K562 (cell line): ENCODE results near the gene WASHC3. TPM values are rescaled to one million over a fixed set of nuclear protein-coding genes. Genes with fewer than 3 reads are reported as not detected.

Source experiments
- ATAC-seq: fragments of 200-7000 bp; cut with Tn5 transposase; 3 replicates; pipeline ENCODE4 v1.9.1; 2020; ENCODE audit warnings: moderate library complexity
- BruUV-seq: library from RNA; stranded (reverse); fragments of 400-500 nt; replicated peaks from 2 replicates; lab custom pipeline; 2021; lab: Mats Ljungman, UMichigan
- CTCF ChIA-PET: fragments of 300-600 bp; formaldehyde crosslinking; extraction: SDS; loops from one replicate; lab custom pipeline; 2021; ENCODE audit warnings: low intra/inter-chr PET ratio; lab: Yijun Ruan, JAX
- POLR2A ChIA-PET: fragments of 300-600, 350-650 bp; sonication (Branson Sonifier 250); formaldehyde crosslinking; extraction: SDS; loops from one replicate; lab custom pipeline; 2021; ENCODE audit warnings: antibody characterized with exemption, inconsistent platforms; lab: Yijun Ruan, JAX
- DNase-seq, 4 experiments: peaks; one replicate each; pipeline versions ENCODE4 v3.0.0 to v3.0.0-alpha.2; 2011 to 2018; ENCODE audit warnings: low spot score in 3 of 4, mixed read lengths in 3 of 4; ENCODE audit errors: extremely low read depth in 1 of 4
- FAIRE-seq: peaks from 2 replicates; lab custom pipeline; 2011; peaks lifted over from hg19 to GRCh38; lab: Jason Lieb, UNC
- H2AFZ ChIP-seq: 2 replicates; pipeline ENCODE4 v1.6.0; 2011; ENCODE audit warnings: low read depth, low read length, control low read depth, inconsistent platforms
- H3K27ac ChIP-seq: fragments of 200-600 bp; 3 replicates; pipeline ENCODE4 v1.8.0; 2011; ENCODE audit warnings: low read depth, mild to moderate bottlenecking, control low read depth, inconsistent platforms, low read length, moderate library complexity, mixed read lengths; ENCODE audit errors: extremely low read depth
- H3K27me3 ChIP-seq, 2 experiments: fragments of 300-600 bp in 1 of 2; 2 replicates in 1 of 2; 3 replicates in 1 of 2; pipeline versions ENCODE4 v1.6.0 to v1.8.0; 2011; ENCODE audit warnings: inconsistent platforms in 2 of 2, low read length in 2 of 2, mild to moderate bottlenecking in 1 of 2, mixed read lengths in 1 of 2, moderate library complexity in 1 of 2; ENCODE audit not compliant: control insufficient read depth in 2 of 2, insufficient read depth in 2 of 2
- H3K36me3 ChIP-seq: fragments of 300-600 bp; 3 replicates; pipeline ENCODE4 v1.8.0; 2011; ENCODE audit warnings: mild to moderate bottlenecking, low read length, inconsistent platforms; ENCODE audit not compliant: control insufficient read depth, insufficient read depth
- H3K4me1 ChIP-seq, 2 experiments: fragments of 200-600 bp in 1 of 2; replicated peaks in 1 of 2; 2 replicates in 1 of 2; 3 replicates in 1 of 2; pipeline versions ENCODE4 v1.5.1 to v1.8.0; 2011; ENCODE audit warnings: inconsistent platforms in 2 of 2, low read length in 2 of 2, mild to moderate bottlenecking in 1 of 2, mixed read lengths in 1 of 2, moderate library complexity in 1 of 2; ENCODE audit not compliant: control insufficient read depth in 2 of 2, insufficient read depth in 2 of 2
- H3K4me2 ChIP-seq: 2 replicates; pipeline ENCODE4 v1.6.1; 2011; ENCODE audit warnings: low read length, control low read depth, inconsistent platforms, mixed read lengths; ENCODE audit not compliant: insufficient read depth
- H3K4me3 ChIP-seq: fragments of 200-600 bp; sonication (generic), shearing (Covaris generic); 2 replicates; pipeline ENCODE4 v1.5.1; 2016; ENCODE audit warnings: control low read depth, inconsistent platforms
- H3K79me2 ChIP-seq: fragments of 200-600 bp; 3 replicates; pipeline ENCODE4 v1.8.0; 2011; ENCODE audit warnings: low read length, inconsistent platforms; ENCODE audit not compliant: control insufficient read depth, insufficient read depth
- H3K9ac ChIP-seq, 2 experiments: 2 replicates each; pipeline versions ENCODE4 v1.6.0 to v1.6.1; 2011; ENCODE audit warnings: low read depth in 2 of 2, low read length in 2 of 2, control low read depth in 1 of 2, inconsistent platforms in 1 of 2, mild to moderate bottlenecking in 1 of 2, mixed read lengths in 1 of 2; ENCODE audit not compliant: insufficient read depth in 1 of 2
- H3K9me1 ChIP-seq: one replicate; pipeline ENCODE4 v1.6.0; 2011; ENCODE audit warnings: inconsistent platforms, mild to moderate bottlenecking, low read length, moderate library complexity; ENCODE audit not compliant: control insufficient read depth, insufficient read depth
- H3K9me3 ChIP-seq: replicated peaks from 2 replicates; pipeline ENCODE4 v1.5.1; 2011; ENCODE audit warnings: low read depth, low read length, inconsistent platforms; ENCODE audit not compliant: control insufficient read depth, insufficient read depth
- H4K20me1 ChIP-seq: replicated peaks from 2 replicates; pipeline ENCODE4 v1.6.1; 2011; ENCODE audit warnings: low read length, inconsistent platforms, mixed read lengths; ENCODE audit not compliant: control insufficient read depth, insufficient read depth
- MAFG ChIP-seq: fragments of 450-650 bp; conservative IDR thresholded peaks from 2 replicates; pipeline ENCODE4 v1.6.1; 2016; ENCODE audit warnings: missing genetic modification characterization, missing compliant biosample characterization
- MTA2 ChIP-seq: fragments of 450-650 bp; IDR thresholded peaks from 2 replicates; pipeline ENCODE4 v1.6.1; 2016; ENCODE audit warnings: low read depth
- OTX1 ChIP-seq: fragments of 450-650 bp; formaldehyde crosslinking; IDR thresholded peaks from 2 replicates; pipeline ENCODE4 v1.4.0; 2022; ENCODE audit warnings: mild to moderate bottlenecking
- PRMT5 ChIP-seq: sonication (generic); formaldehyde crosslinking; IDR thresholded peaks from 2 replicates; pipeline ENCODE4 v1.5.0; 2020; ENCODE audit warnings: missing genetic modification reagents
- SP1 ChIP-seq: sonication (generic); formaldehyde crosslinking; IDR thresholded peaks from 2 replicates; pipeline ENCODE4 v1.8.1; 2022; ENCODE audit warnings: mild to moderate bottlenecking, missing genetic modification reagents
- ZBTB34 ChIP-seq: fragments of 250-450 bp; sonication (Bioruptor Pico); IDR thresholded peaks from 2 replicates; pipeline ENCODE4 v1.8.0; 2021; ENCODE audit warnings: mild to moderate bottlenecking, moderate library complexity
- ZKSCAN1 ChIP-seq: fragments of 150-350 bp; IDR thresholded peaks from 2 replicates; pipeline ENCODE4 v1.6.1; 2016; ENCODE audit warnings: low read depth, low read length
- ZNF764 ChIP-seq: fragments of 250-450 bp; sonication (Bioruptor Pico); IDR thresholded peaks from 2 replicates; pipeline ENCODE4 v1.4.0; 2020; ENCODE audit warnings: low read depth, mild to moderate bottlenecking, moderate library complexity
- in situ Hi-C: fragments of 300-500 bp; cut with MboI; formaldehyde crosslinking; loops from 4 replicates; pipeline ENCODE4 v1.15.0; 2018; ENCODE audit warnings: inconsistent platforms, mixed read lengths
- intact Hi-C: fragments of 100-400 bp; cut with micrococcal nuclease; formaldehyde crosslinking; loops from 2 replicates; pipeline ENCODE4 v1.14.2; 2022
- polyA plus RNA-seq, 8 experiments: library from polyadenylated mRNA; depleted of rRNA in 4 of 8; stranded (reverse) in 5 of 8; unstranded in 3 of 8; fragments of >200 nt; fragmentation: Nextera tagmentation in 2 of 8; fragmentation: Illumina TruSeq in 1 of 8; extraction: Ambion mirVana in 2 of 8; extraction: Trizol in 1 of 8; gene quantifications; 2 replicates each; pipeline versions ENCODE4 v1.2.1 to v1.2.3, GENCODE V29; 2011 to 2014; ENCODE audit warnings: inconsistent platforms in 1 of 8, missing spikeins in 1 of 8
- total RNA-seq, 7 experiments: library from RNA; depleted of rRNA in 6 of 7; stranded (reverse); fragments of >200 nt in 6 of 7; fragmentation: Illumina TruSeq in 2 of 7; extraction: Trizol in 2 of 7; gene quantifications; 2 replicates each; pipeline versions ENCODE4 v1.2.1 to v1.2.3, GENCODE V29; 2011 to 2021; ENCODE audit warnings: low replicate concordance in 1 of 7
- TF ChIP-seq, protein P1 (sequence below), 3 experiments: fragments of 200-800 bp in 1 of 3; sonication (Bioruptor generic) in 1 of 3; sonication (generic) in 1 of 3; formaldehyde crosslinking in 1 of 3; IDR thresholded peaks; 2 replicates each; pipeline versions ENCODE4 v1.6.1 to v1.8.0; 2016 to 2022; ENCODE audit warnings: mild to moderate bottlenecking in 2 of 3, missing compliant biosample characterization in 2 of 3, missing genetic modification characterization in 2 of 3, missing genetic modification reagents in 1 of 3
- TF ChIP-seq, protein P2 (sequence below): fragments of 250-450 bp; sonication (Bioruptor Pico); IDR thresholded peaks from 2 replicates; pipeline ENCODE4 v1.9.0; 2021; ENCODE audit warnings: mild to moderate bottlenecking

WASHC3 gene
- total and polyA plus RNA-seq, 9 of the 15 experiments (the other 6 are each of a cell fraction or from before 2014, with no cell fraction given): 14.3 to 74.9 (median 35.1) TPM

DNA sequence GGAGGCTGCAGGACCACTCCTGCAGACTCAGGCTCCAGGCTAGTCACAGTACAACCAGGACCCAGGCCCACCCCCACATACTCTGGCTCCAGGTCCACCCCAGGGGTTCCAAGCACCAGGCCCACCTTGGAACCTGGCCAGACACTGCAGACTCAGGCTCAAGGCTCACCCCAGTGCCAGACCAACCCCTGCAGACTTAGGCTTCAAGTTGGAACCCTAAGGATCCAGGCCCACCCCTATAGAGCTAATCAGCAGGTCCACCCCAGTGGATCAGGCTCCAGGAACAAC, 8.8 kb downstream of the WASHC3 start:
- H3K9me1 ChIP-seq: no peaks in the 10 kb centered on the region
- intact Hi-C loops: no loop called here
- no peaks in the 10 kb centered on the region for H3K9me3 ChIP-seq
- H3K4me1 ChIP-seq: peaks cover 0 to 3% of the 10 kb centered on the region in 2 experiments; a peak in 1 of 5 replicates
- no peaks in the 10 kb centered on the region for H4K20me1 ChIP-seq
- H3K36me3 ChIP-seq: 0 out of 3 replicates have a peak, but pooled peaks cover 3% of the 10 kb centered on the region
- POLR2A ChIA-PET: no interaction called here
- BruUV-seq: no TSS peak
- no peak overlapping the region for H3K4me3 ChIP-seq
- no peak for ATAC-seq
- TF ChIP-seq OTX1 (CRISPR knock-in tag) (no peak), SP1 (CRISPR knock-in tag) (no peak), MAFG (tag) (no peak), ZNF764 (CRISPR knock-in tag) (no peak), MTA2 (no peak), ZKSCAN1 (no peak), PRMT5 (CRISPR knock-in tag) (no peak), ZBTB34 (CRISPR knock-in tag) (no peak)
- TF ChIP-seq, protein P1, sequence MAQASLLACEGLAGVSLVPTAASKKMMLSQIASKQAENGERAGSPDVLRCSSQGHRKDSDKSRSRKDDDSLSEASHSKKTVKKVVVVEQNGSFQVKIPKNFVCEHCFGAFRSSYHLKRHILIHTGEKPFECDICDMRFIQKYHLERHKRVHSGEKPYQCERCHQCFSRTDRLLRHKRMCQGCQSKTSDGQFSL (CRISPR knock-in tag; IDR thresholded peaks at IDR 0.05): no peak
- TF ChIP-seq, protein P1 (tag; IDR thresholded peaks at IDR 0.05): no peak
- TF ChIP-seq, protein P2, sequence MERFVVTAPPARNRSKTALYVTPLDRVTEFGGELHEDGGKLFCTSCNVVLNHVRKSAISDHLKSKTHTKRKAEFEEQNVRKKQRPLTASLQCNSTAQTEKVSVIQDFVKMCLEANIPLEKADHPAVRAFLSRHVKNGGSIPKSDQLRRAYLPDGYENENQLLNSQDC: no peak
- TF ChIP-seq, all 486 proteins: peak for 0
- no peak overlapping the region for H2AFZ ChIP-seq
- CTCF ChIA-PET: no interaction called here
- in situ Hi-C loops: no loop called here
- DNase-seq (no peak), FAIRE-seq (no peak)
- no peaks in the 10 kb centered on the region for H3K27me3 ChIP-seq
- H3K79me2 ChIP-seq: no peaks in the 10 kb centered on the region
- H3K27ac ChIP-seq: no peak overlapping the region
- peak overlapping the region in 1 of 2 experiments; percentile 40; a peak in 1 of 4 replicates for H3K9ac ChIP-seq
- no peak overlapping the region for H3K4me2 ChIP-seq
